K562 (cell line): ENCODE results near the gene NOCT. TPM values are rescaled to one million over a fixed set of nuclear protein-coding genes. Genes with fewer than 3 reads are reported as not detected.

Experiments used
- ATAC-seq: fragments of 200-7000 bp; cut with Tn5 transposase; 3 replicates; pipeline ENCODE4 v1.9.1; 2020; ENCODE audit warnings: moderate library complexity
- BruUV-seq: library from RNA; stranded (reverse); fragments of 400-500 nt; replicated peaks from 2 replicates; lab custom pipeline; 2021; lab: Mats Ljungman, UMichigan
- CTCF ChIA-PET: fragments of 300-600 bp; formaldehyde crosslinking; extraction: SDS; loops from one replicate; lab custom pipeline; 2021; ENCODE audit warnings: low intra/inter-chr PET ratio; lab: Yijun Ruan, JAX
- POLR2A ChIA-PET: fragments of 300-600, 350-650 bp; sonication (Branson Sonifier 250); formaldehyde crosslinking; extraction: SDS; loops from one replicate; lab custom pipeline; 2021; ENCODE audit warnings: antibody characterized with exemption, inconsistent platforms; lab: Yijun Ruan, JAX
- DNase-seq, 4 experiments: peaks; one replicate each; pipeline versions ENCODE4 v3.0.0 to v3.0.0-alpha.2; 2011 to 2018; ENCODE audit warnings: low spot score in 3 of 4, mixed read lengths in 3 of 4; ENCODE audit errors: extremely low read depth in 1 of 4
- FAIRE-seq: peaks from 2 replicates; lab custom pipeline; 2011; peaks lifted over from hg19 to GRCh38; lab: Jason Lieb, UNC
- H2AFZ ChIP-seq: 2 replicates; pipeline ENCODE4 v1.6.0; 2011; ENCODE audit warnings: low read depth, low read length, control low read depth, inconsistent platforms
- H3K27ac ChIP-seq: fragments of 200-600 bp; 3 replicates; pipeline ENCODE4 v1.8.0; 2011; ENCODE audit warnings: low read depth, mild to moderate bottlenecking, control low read depth, inconsistent platforms, low read length, moderate library complexity, mixed read lengths; ENCODE audit errors: extremely low read depth
- H3K27me3 ChIP-seq, 2 experiments: fragments of 300-600 bp in 1 of 2; 2 replicates in 1 of 2; 3 replicates in 1 of 2; pipeline versions ENCODE4 v1.6.0 to v1.8.0; 2011; ENCODE audit warnings: inconsistent platforms in 2 of 2, low read length in 2 of 2, mild to moderate bottlenecking in 1 of 2, mixed read lengths in 1 of 2, moderate library complexity in 1 of 2; ENCODE audit not compliant: control insufficient read depth in 2 of 2, insufficient read depth in 2 of 2
- H3K36me3 ChIP-seq: fragments of 300-600 bp; 3 replicates; pipeline ENCODE4 v1.8.0; 2011; ENCODE audit warnings: mild to moderate bottlenecking, low read length, inconsistent platforms; ENCODE audit not compliant: control insufficient read depth, insufficient read depth
- H3K4me1 ChIP-seq, 2 experiments: fragments of 200-600 bp in 1 of 2; replicated peaks in 1 of 2; 2 replicates in 1 of 2; 3 replicates in 1 of 2; pipeline versions ENCODE4 v1.5.1 to v1.8.0; 2011; ENCODE audit warnings: inconsistent platforms in 2 of 2, low read length in 2 of 2, mild to moderate bottlenecking in 1 of 2, mixed read lengths in 1 of 2, moderate library complexity in 1 of 2; ENCODE audit not compliant: control insufficient read depth in 2 of 2, insufficient read depth in 2 of 2
- H3K4me2 ChIP-seq: 2 replicates; pipeline ENCODE4 v1.6.1; 2011; ENCODE audit warnings: low read length, control low read depth, inconsistent platforms, mixed read lengths; ENCODE audit not compliant: insufficient read depth
- H3K4me3 ChIP-seq: fragments of 200-600 bp; sonication (generic), shearing (Covaris generic); 2 replicates; pipeline ENCODE4 v1.5.1; 2016; ENCODE audit warnings: control low read depth, inconsistent platforms
- H3K79me2 ChIP-seq: fragments of 200-600 bp; 3 replicates; pipeline ENCODE4 v1.8.0; 2011; ENCODE audit warnings: low read length, inconsistent platforms; ENCODE audit not compliant: control insufficient read depth, insufficient read depth
- H3K9ac ChIP-seq, 2 experiments: 2 replicates each; pipeline versions ENCODE4 v1.6.0 to v1.6.1; 2011; ENCODE audit warnings: low read depth in 2 of 2, low read length in 2 of 2, control low read depth in 1 of 2, inconsistent platforms in 1 of 2, mild to moderate bottlenecking in 1 of 2, mixed read lengths in 1 of 2; ENCODE audit not compliant: insufficient read depth in 1 of 2
- H3K9me1 ChIP-seq: one replicate; pipeline ENCODE4 v1.6.0; 2011; ENCODE audit warnings: inconsistent platforms, mild to moderate bottlenecking, low read length, moderate library complexity; ENCODE audit not compliant: control insufficient read depth, insufficient read depth
- H3K9me3 ChIP-seq: replicated peaks from 2 replicates; pipeline ENCODE4 v1.5.1; 2011; ENCODE audit warnings: low read depth, low read length, inconsistent platforms; ENCODE audit not compliant: control insufficient read depth, insufficient read depth
- H4K20me1 ChIP-seq: replicated peaks from 2 replicates; pipeline ENCODE4 v1.6.1; 2011; ENCODE audit warnings: low read length, inconsistent platforms, mixed read lengths; ENCODE audit not compliant: control insufficient read depth, insufficient read depth
- CBX3 ChIP-seq, 2 experiments: IDR thresholded peaks; 1 replicate in 1 of 2; 2 replicates in 1 of 2; pipeline ENCODE4 v1.6.1; 2012; ENCODE audit warnings: inconsistent platforms in 2 of 2, low read length in 2 of 2, borderline replicate concordance in 1 of 2, control low read depth in 1 of 2
- HMG20B ChIP-seq: fragments of 250-450 bp; sonication (Bioruptor Pico); IDR thresholded peaks from 2 replicates; pipeline ENCODE4 v1.5.0; 2021; ENCODE audit warnings: mild to moderate bottlenecking
- HMGXB4 ChIP-seq: sonication (generic); formaldehyde crosslinking; IDR thresholded peaks from 2 replicates; pipeline ENCODE4 v1.8.1; 2023; ENCODE audit warnings: mild to moderate bottlenecking, missing genetic modification reagents
- MIER1 ChIP-seq: fragments of 450-650 bp; IDR thresholded peaks from 2 replicates; pipeline ENCODE4 v1.6.1; 2016; ENCODE audit warnings: antibody characterized with exemption, mild to moderate bottlenecking, low read depth
- RBM34 ChIP-seq: fragments of 200-400 bp; formaldehyde crosslinking; IDR thresholded peaks from 2 replicates; pipeline ENCODE4 v1.6.1; 2018; ENCODE audit warnings: low read length, borderline replicate concordance; ENCODE audit not compliant: insufficient read depth
- RNF2 ChIP-seq: sonication (generic); IDR thresholded peaks from 2 replicates; pipeline ENCODE4 v1.6.1; 2016
- ZBTB1 ChIP-seq: sonication (generic); formaldehyde crosslinking; IDR thresholded peaks from 2 replicates; pipeline ENCODE4 v1.8.1; 2023; ENCODE audit warnings: missing genetic modification reagents, low read depth, mild to moderate bottlenecking, borderline replicate concordance
- ZNF143 ChIP-seq: sonication (generic); formaldehyde crosslinking; IDR thresholded peaks from 2 replicates; pipeline ENCODE4 v1.9.0; 2022; ENCODE audit warnings: mild to moderate bottlenecking, missing genetic modification reagents
- ZNF263 ChIP-seq: sonication (generic); formaldehyde crosslinking; IDR thresholded peaks from 2 replicates; pipeline ENCODE4 v1.8.0; 2022; ENCODE audit warnings: mild to moderate bottlenecking, missing genetic modification reagents, borderline replicate concordance
- ZNF644 ChIP-seq: fragments of 200-800 bp; sonication (Bioruptor generic); IDR thresholded peaks from 2 replicates; pipeline ENCODE4 v1.6.1; 2016; ENCODE audit warnings: low read depth, missing genetic modification characterization, missing compliant biosample characterization
- ZNF707 ChIP-seq: fragments of 250-450 bp; sonication (Bioruptor Pico); conservative IDR thresholded peaks from 2 replicates; pipeline ENCODE4 v1.8.0; 2022; ENCODE audit warnings: inconsistent platforms, mild to moderate bottlenecking, moderate library complexity
- ZNF76 ChIP-seq: fragments of 250-450 bp; sonication (Bioruptor Pico); IDR thresholded peaks from 2 replicates; pipeline ENCODE4 v1.4.0; 2020; ENCODE audit warnings: mild to moderate bottlenecking, moderate library complexity, borderline replicate concordance
- WGBS: fragments of 100-300 bp; shearing (Covaris generic); methylation state at CpG from one replicate; pipeline ENCODE4 v1.1.6; 2016; ENCODE audit warnings: low coverage, mixed read lengths; ENCODE audit not compliant: insufficient coverage; ENCODE audit errors: missing lambda C conversion rate; 5-methylcytosine and 5-hydroxymethylcytosine counted together
- in situ Hi-C: fragments of 300-500 bp; cut with MboI; formaldehyde crosslinking; loops from 4 replicates; pipeline ENCODE4 v1.15.0; 2018; ENCODE audit warnings: inconsistent platforms, mixed read lengths
- intact Hi-C: fragments of 100-400 bp; cut with micrococcal nuclease; formaldehyde crosslinking; loops from 2 replicates; pipeline ENCODE4 v1.14.2; 2022
- polyA plus RNA-seq, 8 experiments: library from polyadenylated mRNA; depleted of rRNA in 4 of 8; stranded (reverse) in 5 of 8; unstranded in 3 of 8; fragments of >200 nt; fragmentation: Nextera tagmentation in 2 of 8; fragmentation: Illumina TruSeq in 1 of 8; extraction: Ambion mirVana in 2 of 8; extraction: Trizol in 1 of 8; gene quantifications; 2 replicates each; pipeline versions ENCODE4 v1.2.1 to v1.2.3, GENCODE V29; 2011 to 2014; ENCODE audit warnings: inconsistent platforms in 1 of 8, missing spikeins in 1 of 8
- total RNA-seq, 7 experiments: library from RNA; depleted of rRNA in 6 of 7; stranded (reverse); fragments of >200 nt in 6 of 7; fragmentation: Illumina TruSeq in 2 of 7; extraction: Trizol in 2 of 7; gene quantifications; 2 replicates each; pipeline versions ENCODE4 v1.2.1 to v1.2.3, GENCODE V29; 2011 to 2021; ENCODE audit warnings: low replicate concordance in 1 of 7
- TF ChIP-seq, protein P1 (sequence below): sonication (generic); formaldehyde crosslinking; IDR thresholded peaks from 2 replicates; pipeline ENCODE4 v1.8.0; 2022; ENCODE audit warnings: mild to moderate bottlenecking, missing genetic modification reagents
- TF ChIP-seq, protein P2 (sequence below): sonication (generic); formaldehyde crosslinking; IDR thresholded peaks from 2 replicates; pipeline ENCODE4 v1.8.0; 2022; ENCODE audit warnings: missing genetic modification reagents, mild to moderate bottlenecking, moderate library complexity, borderline replicate concordance
- TF ChIP-seq, protein P3 (sequence below): sonication (generic); formaldehyde crosslinking; IDR thresholded peaks from 2 replicates; pipeline ENCODE4 v1.9.0; 2022; ENCODE audit warnings: mild to moderate bottlenecking, missing genetic modification reagents

The NOCT gene
- total and polyA plus RNA-seq, 9 of the 15 experiments (the other 6 are each of a cell fraction or from before 2014, with no cell fraction given) = 1.3 to 20.2 (median 11.1) TPM

DNA sequence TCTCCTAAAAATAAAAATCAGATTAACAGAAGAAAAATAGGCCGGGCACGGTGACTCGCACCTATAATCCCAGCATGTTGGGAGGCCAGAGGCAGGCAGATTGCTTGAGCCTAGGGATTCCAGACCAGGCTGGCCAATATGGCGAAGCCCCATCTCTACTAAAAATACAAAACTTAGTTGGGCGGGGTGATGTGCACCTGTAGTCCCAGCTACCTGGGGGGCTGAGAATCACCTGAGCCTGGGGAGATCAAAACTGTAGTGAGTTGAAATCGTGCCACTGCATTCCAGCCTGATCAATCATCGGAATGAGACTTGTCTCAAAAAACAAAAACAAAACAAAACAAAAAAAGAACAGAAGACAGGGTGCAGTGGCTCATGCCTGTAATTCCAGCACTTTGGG, 32.8 kb upstream of the NOCT start:
- in situ Hi-C loops = no loop called here
- Histone ChIP-seq H3K4me2 (no peak overlapping the region), H3K27me3 (no peaks in the 10 kb centered on the region; a peak in 1 of 5 replicates), H2AFZ (no peak overlapping the region), H4K20me1 (no peaks in the 10 kb centered on the region), H3K36me3 (no peaks in the 10 kb centered on the region), H3K79me2 (no peaks in the 10 kb centered on the region), H3K27ac (no peak overlapping the region), H3K9ac (no peak overlapping the region), H3K9me3 (no peaks in the 10 kb centered on the region), H3K4me3 (no peak overlapping the region), H3K4me1 (no peaks in the 10 kb centered on the region; a peak in 1 of 5 replicates), H3K9me1 (no peaks in the 10 kb centered on the region)
- no peak for ATAC-seq
- BruUV-seq = no TSS peak
- POLR2A ChIA-PET = no interaction called here
- DNase-seq = no peak
- intact Hi-C loops = no loop called here
- 33% methylated on average over 7 of the region's 7 CpGs for WGBS
- CTCF ChIA-PET = no interaction called here
- no peak for FAIRE-seq
- TF ChIP-seq CBX3 (IDR thresholded peaks at IDR 0.05; ENCODE audit: borderline replicate concordance in 1 of 2, low read length in 2 of 2) (no peak), RNF2 (no peak), ZNF644 (tag) (no peak), HMGXB4 (CRISPR knock-in tag) (no peak), ZNF263 (no peak), ZNF143 (CRISPR knock-in tag) (no peak), ZNF707 (CRISPR knock-in tag) (no peak), HMG20B (CRISPR knock-in tag) (no peak), ZNF76 (no peak), RBM34 (no peak), MIER1 (no peak), ZBTB1 (CRISPR knock-in tag) (no peak)
- TF ChIP-seq, protein P1, sequence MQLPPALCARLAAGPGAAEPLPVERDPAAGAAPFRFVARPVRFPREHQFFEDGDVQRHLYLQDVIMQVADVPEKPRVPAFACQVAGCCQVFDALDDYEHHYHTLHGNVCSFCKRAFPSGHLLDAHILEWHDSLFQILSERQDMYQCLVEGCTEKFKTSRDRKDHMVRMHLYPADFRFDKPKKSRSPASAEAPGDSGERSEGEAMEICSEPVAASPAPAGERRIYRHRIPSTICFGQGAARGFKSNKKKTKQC (CRISPR knock-in tag) = no peak
- TF ChIP-seq, protein P2, sequence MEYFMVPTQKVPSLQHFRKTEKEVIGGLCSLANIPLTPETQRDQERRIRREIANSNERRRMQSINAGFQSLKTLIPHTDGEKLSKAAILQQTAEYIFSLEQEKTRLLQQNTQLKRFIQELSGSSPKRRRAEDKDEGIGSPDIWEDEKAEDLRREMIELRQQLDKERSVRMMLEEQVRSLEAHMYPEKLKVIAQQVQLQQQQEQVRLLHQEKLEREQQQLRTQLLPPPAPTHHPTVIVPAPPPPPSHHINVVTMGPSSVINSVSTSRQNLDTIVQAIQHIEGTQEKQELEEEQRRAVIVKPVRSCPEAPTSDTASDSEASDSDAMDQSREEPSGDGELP = no peak
- TF ChIP-seq, protein P3, sequence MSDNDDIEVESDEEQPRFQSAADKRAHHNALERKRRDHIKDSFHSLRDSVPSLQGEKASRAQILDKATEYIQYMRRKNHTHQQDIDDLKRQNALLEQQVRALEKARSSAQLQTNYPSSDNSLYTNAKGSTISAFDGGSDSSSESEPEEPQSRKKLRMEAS (CRISPR knock-in tag) = no peak
